ENCODE measurements around the gene HS6ST2.

Gene HS6ST2

DNA sequence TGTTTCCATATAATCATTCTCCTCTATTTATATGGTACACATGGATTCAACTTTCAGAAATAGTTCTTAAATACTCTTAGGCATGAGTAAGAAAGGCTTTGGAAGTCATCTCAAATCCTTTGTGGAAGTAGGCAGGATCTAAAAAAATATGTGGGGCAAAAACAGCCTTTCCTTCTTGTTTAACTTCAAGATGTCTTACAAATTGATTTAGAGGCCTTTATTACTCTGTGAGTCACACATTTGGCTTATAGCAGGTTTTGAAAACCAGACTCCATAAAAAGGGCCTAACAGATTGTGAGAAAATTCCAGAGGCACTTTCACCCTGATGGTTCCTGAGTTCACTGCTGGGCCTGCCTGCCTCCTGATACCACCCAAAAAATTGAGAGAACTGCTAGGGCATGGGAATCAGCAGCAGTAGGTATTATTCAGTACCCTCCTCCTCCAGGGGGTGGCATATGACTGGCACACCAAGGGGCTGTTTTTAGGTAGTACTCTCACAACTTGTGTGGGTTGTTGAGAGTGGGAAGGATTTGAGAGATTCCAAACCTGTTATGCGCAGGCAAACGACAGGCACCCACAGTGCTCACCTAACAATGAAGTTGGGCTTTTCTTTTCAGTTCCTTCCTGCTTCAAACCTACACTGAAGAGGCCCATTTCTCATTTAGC, 306.9 kb downstream of the HS6ST2 start:
- Histone ChIP-seq H3K9me3 (ENCODE audit: control insufficient read depth, low read length) (no peaks in the 10 kb centered on the region), H3K4me3 (ENCODE audit: low read length) (no peak overlapping the region), H3K36me3 (ENCODE audit: control insufficient read depth, insufficient read depth, low read length) (no peaks in the 10 kb centered on the region), H3K4me1 (ENCODE audit: control insufficient read depth, insufficient read depth, low read length) (no peaks in the 10 kb centered on the region), H3K27me3 (ENCODE audit: control insufficient read depth, insufficient read depth, low read length) (no peaks in the 10 kb centered on the region), H3K9ac (ENCODE audit: low read length) (no peak overlapping the region)

DNA sequence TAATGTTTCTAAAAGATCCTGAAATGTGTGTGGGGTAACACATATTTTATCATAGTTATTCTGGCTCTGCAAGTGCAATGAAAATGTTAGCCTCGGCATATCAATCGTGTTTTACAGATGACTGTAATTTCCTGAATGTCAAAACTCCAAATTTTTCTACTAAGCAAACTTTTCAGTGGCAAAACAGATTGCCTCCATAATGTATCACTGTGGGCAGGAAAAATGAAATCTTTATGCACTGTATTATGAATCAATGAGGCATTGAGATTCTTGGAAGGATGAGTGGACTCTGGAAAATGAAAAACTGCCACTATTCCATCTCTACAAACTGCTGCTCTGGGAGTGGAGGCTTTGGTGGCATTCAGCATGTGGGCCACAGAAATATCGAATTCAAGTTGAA, 309.5 kb downstream of the HS6ST2 start:
- Histone ChIP-seq H3K27me3 (ENCODE audit: control insufficient read depth, insufficient read depth, low read length) (no peaks in the 10 kb centered on the region), H3K36me3 (ENCODE audit: control insufficient read depth, insufficient read depth, low read length) (no peaks in the 10 kb centered on the region), H3K4me3 (ENCODE audit: low read length) (no peak overlapping the region), H3K4me1 (ENCODE audit: control insufficient read depth, insufficient read depth, low read length) (no peaks in the 10 kb centered on the region), H3K9me3 (ENCODE audit: control insufficient read depth, low read length) (no peaks in the 10 kb centered on the region), H3K9ac (ENCODE audit: low read length) (no peak overlapping the region)

DNA sequence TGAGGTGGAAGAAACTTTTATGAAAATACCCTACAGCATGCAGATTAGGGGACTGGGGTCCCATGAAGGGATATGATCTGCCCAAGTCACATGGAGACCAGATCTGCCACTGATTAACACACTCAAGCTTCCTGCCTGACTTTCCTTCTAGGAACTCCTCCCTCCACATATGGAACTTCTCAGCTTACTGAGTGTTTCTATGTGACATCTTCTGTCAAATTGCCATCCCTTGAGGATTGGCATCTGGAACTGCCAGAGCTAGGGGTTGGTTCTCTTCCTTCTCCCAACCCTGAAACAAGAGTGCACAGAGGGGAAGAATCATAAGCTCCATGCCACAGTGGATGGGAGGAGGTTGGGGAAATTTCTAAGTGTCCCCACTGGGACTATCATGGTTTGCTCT, 319.0 kb downstream of the HS6ST2 start:
- Histone ChIP-seq H3K36me3 (ENCODE audit: control insufficient read depth, insufficient read depth, low read length) (no peaks in the 10 kb centered on the region), H3K27me3 (ENCODE audit: control insufficient read depth, insufficient read depth, low read length) (no peaks in the 10 kb centered on the region), H3K4me3 (ENCODE audit: low read length) (no peak overlapping the region), H3K9ac (ENCODE audit: low read length) (no peak overlapping the region), H3K4me1 (ENCODE audit: control insufficient read depth, insufficient read depth, low read length) (no peaks in the 10 kb centered on the region), H3K9me3 (ENCODE audit: control insufficient read depth, low read length) (no peaks in the 10 kb centered on the region)

DNA sequence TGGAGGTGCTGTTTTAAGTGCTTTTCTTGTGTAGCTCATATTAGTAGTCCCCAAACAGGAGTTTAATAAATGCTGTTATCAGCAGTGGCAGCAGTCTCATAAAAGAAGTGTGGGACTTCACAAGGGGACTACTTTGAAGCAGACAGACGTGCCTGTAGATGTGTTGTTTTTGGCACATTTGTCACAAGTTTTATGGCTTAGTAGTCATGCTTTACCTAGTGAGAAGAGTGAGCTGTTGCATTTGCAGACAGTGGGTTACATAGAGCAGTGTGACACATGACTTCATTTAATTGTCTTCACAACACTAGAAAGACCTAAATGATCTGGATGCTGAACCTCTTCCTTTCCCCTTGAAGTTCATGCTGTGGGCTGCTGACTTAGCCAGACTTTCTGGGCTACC, 320.1 kb downstream of the HS6ST2 start:
- no peaks in the 10 kb centered on the region for H3K36me3 ChIP-seq (ENCODE audit: control insufficient read depth, insufficient read depth, low read length)
- no peaks in the 10 kb centered on the region for H3K27me3 ChIP-seq (ENCODE audit: control insufficient read depth, insufficient read depth, low read length)
- H3K9me3 ChIP-seq (ENCODE audit: control insufficient read depth, low read length) = no peaks in the 10 kb centered on the region
- no peaks in the 10 kb centered on the region for H3K4me1 ChIP-seq (ENCODE audit: control insufficient read depth, insufficient read depth, low read length)
- H3K9ac ChIP-seq (ENCODE audit: low read length) = no peak overlapping the region
- H3K4me3 ChIP-seq (ENCODE audit: low read length) = no peak overlapping the region

DNA sequence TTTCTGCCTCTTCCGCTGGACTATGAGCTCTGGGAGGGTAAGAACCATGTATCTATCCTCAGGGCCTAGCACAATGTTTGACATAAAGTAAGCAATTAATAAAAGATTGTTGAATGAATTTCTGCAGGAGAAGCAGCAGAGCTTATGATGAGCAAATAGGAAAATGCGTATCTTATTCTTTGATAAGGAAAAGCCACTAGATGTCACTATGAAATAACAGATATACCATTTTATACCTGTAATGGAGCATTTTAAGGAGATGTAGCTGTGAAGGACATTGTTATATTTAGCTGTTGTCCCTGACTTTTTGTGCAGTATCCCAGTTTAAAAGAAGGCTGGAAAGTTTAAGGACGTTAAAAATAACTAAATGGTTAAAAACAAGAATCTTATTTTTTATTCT, 322.3 kb downstream of the HS6ST2 start:
- Histone ChIP-seq H3K4me1 (ENCODE audit: control insufficient read depth, insufficient read depth, low read length) (no peaks in the 10 kb centered on the region), H3K4me3 (ENCODE audit: low read length) (no peak overlapping the region), H3K9ac (ENCODE audit: low read length) (no peak overlapping the region), H3K9me3 (ENCODE audit: control insufficient read depth, low read length) (no peaks in the 10 kb centered on the region), H3K36me3 (ENCODE audit: control insufficient read depth, insufficient read depth, low read length) (no peaks in the 10 kb centered on the region), H3K27me3 (ENCODE audit: control insufficient read depth, insufficient read depth, low read length) (no peaks in the 10 kb centered on the region)

DNA sequence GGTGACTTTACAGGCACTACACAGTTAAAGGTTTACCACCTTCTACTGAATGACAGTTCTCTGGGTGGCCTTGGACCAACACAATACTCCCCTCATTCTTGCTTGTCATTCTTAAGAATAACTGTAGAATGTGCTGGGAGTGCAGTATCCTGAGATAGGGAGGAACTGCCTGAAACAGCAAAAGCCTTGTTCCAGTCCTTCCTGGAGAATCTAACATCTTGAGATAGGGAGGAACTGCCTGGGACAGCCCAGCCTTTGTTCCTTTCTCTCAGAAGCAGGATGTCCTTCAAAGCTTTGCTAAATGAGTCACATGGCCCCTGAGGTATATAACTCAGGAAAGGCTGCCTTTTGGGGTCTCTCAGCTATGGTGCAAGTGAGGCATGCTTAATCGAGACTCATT, 323.9 kb downstream of the HS6ST2 start:
- Histone ChIP-seq H3K36me3 (ENCODE audit: control insufficient read depth, insufficient read depth, low read length) (no peaks in the 10 kb centered on the region), H3K4me1 (ENCODE audit: control insufficient read depth, insufficient read depth, low read length) (no peaks in the 10 kb centered on the region), H3K27me3 (ENCODE audit: control insufficient read depth, insufficient read depth, low read length) (no peaks in the 10 kb centered on the region), H3K9me3 (ENCODE audit: control insufficient read depth, low read length) (no peaks in the 10 kb centered on the region), H3K4me3 (ENCODE audit: low read length) (no peak overlapping the region), H3K9ac (ENCODE audit: low read length) (no peak overlapping the region)

DNA sequence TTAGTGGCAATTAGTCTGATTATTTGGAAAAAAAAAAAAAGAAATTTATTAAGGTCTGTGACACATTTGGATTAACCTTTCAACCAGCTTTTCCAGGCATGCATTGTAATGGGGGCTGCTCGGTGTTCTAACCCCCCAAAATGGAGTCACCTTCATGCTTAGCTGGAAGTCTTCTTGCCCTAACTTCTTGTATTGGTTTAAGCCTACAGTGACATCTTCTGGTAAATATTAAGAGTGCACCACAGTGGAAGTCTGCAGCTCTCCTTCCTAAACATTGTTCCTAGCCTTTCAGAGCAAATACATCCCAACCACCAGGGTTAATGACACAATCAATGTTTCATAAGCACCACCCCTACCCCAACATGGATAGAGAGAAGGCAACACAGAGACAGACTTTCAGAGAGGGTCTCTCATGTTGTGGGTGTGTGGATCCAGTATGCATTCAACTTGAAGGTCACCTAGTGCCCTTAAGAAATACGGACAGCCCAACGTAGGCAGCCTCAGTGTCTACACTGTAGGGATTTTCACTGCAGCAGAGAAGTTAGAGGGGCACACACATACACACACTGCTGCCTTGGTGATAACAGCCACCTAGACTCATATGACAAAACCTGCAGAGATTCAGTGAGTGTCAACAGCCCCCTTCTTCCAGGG, 326.7 kb downstream of the HS6ST2 start:
- no peak overlapping the region for H3K4me3 ChIP-seq (ENCODE audit: low read length)
- no peaks in the 10 kb centered on the region for H3K27me3 ChIP-seq (ENCODE audit: control insufficient read depth, insufficient read depth, low read length)
- no peaks in the 10 kb centered on the region for H3K4me1 ChIP-seq (ENCODE audit: control insufficient read depth, insufficient read depth, low read length)
- H3K9me3 ChIP-seq (ENCODE audit: control insufficient read depth, low read length) = no peaks in the 10 kb centered on the region
- no peak overlapping the region for H3K9ac ChIP-seq (ENCODE audit: low read length)
- no peaks in the 10 kb centered on the region for H3K36me3 ChIP-seq (ENCODE audit: control insufficient read depth, insufficient read depth, low read length)

DNA sequence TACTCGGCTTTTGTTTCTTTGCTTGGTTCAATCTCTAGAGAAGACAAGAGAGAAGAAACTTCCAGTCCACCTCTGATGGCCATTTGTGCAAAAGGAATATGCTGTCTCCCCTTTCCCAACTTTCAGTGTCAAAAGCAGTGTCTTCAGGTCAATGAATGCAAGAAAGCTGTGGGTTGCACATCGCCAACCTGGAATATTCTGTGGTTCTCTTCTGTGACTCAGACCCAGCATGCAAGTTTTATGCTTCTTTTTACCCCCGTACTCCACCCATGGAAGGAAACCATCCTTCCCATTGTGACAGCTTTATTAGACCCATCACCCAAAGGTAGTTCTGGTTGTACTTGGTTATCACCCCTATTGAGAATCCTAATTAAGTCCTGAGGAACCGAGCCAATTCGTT, 334.0 kb downstream of the HS6ST2 start:
- no peak overlapping the region for H3K4me3 ChIP-seq (ENCODE audit: low read length)
- H3K9me3 ChIP-seq (ENCODE audit: control insufficient read depth, low read length) = no peaks in the 10 kb centered on the region
- no peaks in the 10 kb centered on the region for H3K4me1 ChIP-seq (ENCODE audit: control insufficient read depth, insufficient read depth, low read length)
- H3K9ac ChIP-seq (ENCODE audit: low read length) = no peak overlapping the region
- H3K36me3 ChIP-seq (ENCODE audit: control insufficient read depth, insufficient read depth, low read length) = no peaks in the 10 kb centered on the region
- H3K27me3 ChIP-seq (ENCODE audit: control insufficient read depth, insufficient read depth, low read length) = no peaks in the 10 kb centered on the region

DNA sequence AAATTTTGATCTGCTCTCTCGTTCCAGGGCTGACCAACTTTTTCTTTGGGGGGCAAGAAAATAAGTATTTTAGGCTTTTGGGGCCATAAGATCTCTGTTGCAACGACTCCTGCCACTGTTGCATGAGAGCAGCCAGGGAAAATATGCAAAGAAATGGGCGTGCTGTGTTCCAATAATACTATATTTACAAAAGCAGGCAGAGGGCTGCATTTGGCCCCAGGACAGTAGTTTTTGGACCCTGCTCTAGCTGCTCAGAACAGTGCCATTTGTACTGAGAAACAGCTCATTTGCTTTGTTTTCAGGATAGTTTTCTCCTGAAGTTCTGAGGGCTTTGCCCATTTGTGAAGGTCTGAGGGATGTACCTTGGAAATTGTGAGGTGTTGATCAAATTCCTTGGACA, 334.5 kb downstream of the HS6ST2 start:
- Histone ChIP-seq H3K27me3 (ENCODE audit: control insufficient read depth, insufficient read depth, low read length) (no peaks in the 10 kb centered on the region), H3K36me3 (ENCODE audit: control insufficient read depth, insufficient read depth, low read length) (no peaks in the 10 kb centered on the region), H3K9ac (ENCODE audit: low read length) (no peak overlapping the region), H3K9me3 (ENCODE audit: control insufficient read depth, low read length) (no peaks in the 10 kb centered on the region), H3K4me1 (ENCODE audit: control insufficient read depth, insufficient read depth, low read length) (no peaks in the 10 kb centered on the region), H3K4me3 (ENCODE audit: low read length) (no peak overlapping the region)

DNA sequence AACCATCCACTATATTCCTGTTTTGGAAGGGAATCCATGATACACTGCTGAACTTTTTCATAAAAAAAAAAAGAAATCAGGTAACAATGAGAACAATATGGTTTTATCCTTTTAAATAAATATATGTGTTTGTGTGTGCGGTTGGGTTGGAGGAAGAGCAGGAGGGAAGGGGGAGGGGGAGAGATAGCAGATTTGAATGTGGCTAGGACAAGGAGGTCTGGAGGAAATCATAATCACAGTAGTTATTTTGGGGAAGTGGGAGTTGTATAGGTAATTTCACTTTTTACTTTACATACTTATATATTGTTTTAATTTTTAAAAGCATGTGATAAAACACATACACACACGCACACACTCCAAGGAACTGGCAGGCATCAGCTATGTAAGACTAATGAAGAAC, 335.1 kb downstream of the HS6ST2 start:
- Histone ChIP-seq H3K9ac (ENCODE audit: low read length) (no peak overlapping the region), H3K36me3 (ENCODE audit: control insufficient read depth, insufficient read depth, low read length) (no peaks in the 10 kb centered on the region), H3K4me3 (ENCODE audit: low read length) (no peak overlapping the region), H3K9me3 (ENCODE audit: control insufficient read depth, low read length) (no peaks in the 10 kb centered on the region), H3K4me1 (ENCODE audit: control insufficient read depth, insufficient read depth, low read length) (no peaks in the 10 kb centered on the region), H3K27me3 (ENCODE audit: control insufficient read depth, insufficient read depth, low read length) (no peaks in the 10 kb centered on the region)

DNA sequence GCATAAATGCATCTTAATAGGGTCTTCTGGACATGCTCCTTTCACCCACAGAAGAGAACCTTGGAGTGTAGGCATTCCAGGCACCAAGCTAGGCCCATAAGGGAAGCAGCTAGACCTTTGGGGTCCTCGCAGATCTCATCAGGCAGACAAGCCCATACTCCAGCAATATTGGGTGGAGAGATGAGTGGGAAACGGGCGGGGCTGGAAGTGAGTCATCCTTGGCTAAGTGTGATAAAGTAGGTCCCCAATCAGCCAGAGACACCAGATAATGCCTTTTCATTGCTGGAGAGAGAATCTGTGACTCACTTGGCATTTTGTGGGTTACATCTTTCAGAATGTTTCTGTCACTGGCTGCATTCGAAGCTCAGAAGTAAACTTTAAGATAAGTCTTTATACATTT, 336.3 kb downstream of the HS6ST2 start:
- Histone ChIP-seq H3K4me1 (ENCODE audit: control insufficient read depth, insufficient read depth, low read length) (no peaks in the 10 kb centered on the region), H3K4me3 (ENCODE audit: low read length) (no peak overlapping the region), H3K36me3 (ENCODE audit: control insufficient read depth, insufficient read depth, low read length) (no peaks in the 10 kb centered on the region), H3K9ac (ENCODE audit: low read length) (no peak overlapping the region), H3K9me3 (ENCODE audit: control insufficient read depth, low read length) (no peaks in the 10 kb centered on the region), H3K27me3 (ENCODE audit: control insufficient read depth, insufficient read depth, low read length) (no peaks in the 10 kb centered on the region)

DNA sequence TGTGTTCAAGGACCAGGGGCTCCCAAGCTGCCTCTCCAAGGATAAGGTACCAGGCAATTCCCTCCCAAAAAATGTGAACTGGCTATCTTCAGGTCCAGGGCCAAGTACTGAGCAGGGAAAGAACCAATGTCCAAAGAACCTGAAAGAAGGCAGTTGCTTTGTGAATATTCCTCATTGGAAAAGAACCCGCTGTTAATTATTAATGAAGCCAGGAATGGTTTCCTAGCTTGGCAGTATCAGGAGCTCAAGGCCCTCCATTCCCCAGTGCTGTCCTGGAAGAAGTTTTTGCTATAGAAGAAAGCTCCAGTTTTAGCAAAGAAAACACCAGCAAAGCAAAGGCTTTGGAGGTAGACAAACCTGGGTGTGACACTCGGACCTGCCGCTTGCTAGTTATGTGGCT, 339.6 kb downstream of the HS6ST2 start:
- Histone ChIP-seq H3K36me3 (ENCODE audit: control insufficient read depth, insufficient read depth, low read length) (no peaks in the 10 kb centered on the region), H3K4me3 (ENCODE audit: low read length) (no peak overlapping the region), H3K4me1 (ENCODE audit: control insufficient read depth, insufficient read depth, low read length) (no peaks in the 10 kb centered on the region), H3K27me3 (ENCODE audit: control insufficient read depth, insufficient read depth, low read length) (no peaks in the 10 kb centered on the region), H3K9ac (ENCODE audit: low read length) (no peak overlapping the region), H3K9me3 (ENCODE audit: control insufficient read depth, low read length) (no peaks in the 10 kb centered on the region)

Measured in mucosa of stomach (tissue), 1 donor.